ENCODE data around the gene CYB5R3. TPM values are rescaled to one million over a fixed set of nuclear protein-coding genes. Genes with fewer than 3 reads are reported as not detected.
"Not testable (repeated sequence)": the region's sequence is repeated elsewhere in the genome, so short reads cannot be mapped to it uniquely, and the experiment has no call there.

Gene CYB5R3
- total RNA-seq, 1 experiment from 2014 or later = 34.8 TPM

GRCh38 chr22:42678894-42679293 lies 29.7 kb upstream of the CYB5R3 start:
- DNase-seq (ENCODE audit: low read depth) = no peak

GRCh38 chr22:42677936-42678335 lies 28.7 kb upstream of the CYB5R3 start:
- not testable (repeated sequence) for DNase-seq (ENCODE audit: low read depth)

DNA sequence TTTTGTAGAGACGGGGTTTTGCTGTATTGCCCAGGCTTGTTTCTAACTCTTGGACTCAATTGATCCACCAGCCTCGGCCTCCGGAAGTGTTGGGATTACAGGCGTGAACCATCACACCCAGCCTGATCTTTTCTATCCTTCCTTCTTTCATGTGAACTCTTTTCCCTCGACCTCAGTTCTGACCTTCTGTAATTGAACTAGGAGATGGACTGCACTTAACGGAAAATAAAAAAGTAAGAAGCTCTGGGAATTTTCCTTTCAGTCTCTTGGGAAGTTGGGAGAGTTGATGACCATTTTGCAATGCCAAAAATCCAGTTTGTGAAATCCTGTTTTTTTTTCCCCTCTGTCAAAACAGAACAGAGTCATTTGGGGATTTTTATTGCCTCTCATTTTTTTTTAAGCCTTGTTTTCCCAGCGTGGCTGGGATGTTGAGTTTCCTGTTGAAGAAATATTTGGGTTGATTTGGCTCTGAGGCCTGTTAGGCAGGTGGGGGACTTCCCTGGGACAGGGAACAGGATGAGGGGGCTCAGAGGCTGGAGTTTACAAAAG lies 26.9 kb upstream of the CYB5R3 start:
- DNase-seq (ENCODE audit: low read depth) = no peak

GRCh38 chr22:42673898-42674401 lies 24.8 kb upstream of the CYB5R3 start:
- DNase-seq (ENCODE audit: low read depth) = no peak

- not testable (repeated sequence) for DNase-seq (ENCODE audit: low read depth)
Measured at GRCh38 chr22:42673071-42673470, 23.9 kb upstream of the CYB5R3 start.

- DNase-seq (ENCODE audit: low read depth) = no peak
Measured at GRCh38 chr22:42670921-42671709, 21.9 kb upstream of the CYB5R3 start.

- no peak for DNase-seq (ENCODE audit: low read depth)
Measured at GRCh38 chr22:42670046-42670445, 20.9 kb upstream of the CYB5R3 start.

DNA sequence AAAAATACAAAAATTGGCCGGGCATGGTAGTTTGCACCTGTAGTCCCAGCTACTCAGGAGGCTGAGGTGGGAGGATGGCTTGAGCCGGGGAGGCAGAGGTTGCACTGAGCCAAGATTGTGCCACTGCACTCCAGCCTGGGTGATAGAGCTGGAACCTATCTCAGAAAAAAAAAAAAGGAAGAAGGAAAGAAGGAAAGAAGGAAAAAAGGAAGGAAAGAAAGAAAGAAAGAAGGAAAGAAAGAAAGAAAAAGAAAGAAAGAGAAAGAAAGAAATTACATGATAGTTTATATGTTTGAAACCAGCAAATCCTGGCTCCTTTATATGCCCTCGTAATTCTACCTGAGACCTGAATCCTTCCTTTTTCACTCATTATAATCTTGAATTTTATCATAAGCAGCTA lies 17.2 kb upstream of the CYB5R3 start:
- not testable (repeated sequence) for DNase-seq (ENCODE audit: low read depth)

- no peak for DNase-seq (ENCODE audit: low read depth)
Measured at GRCh38 chr22:42664976-42665831, 16.0 kb upstream of the CYB5R3 start.

DNA sequence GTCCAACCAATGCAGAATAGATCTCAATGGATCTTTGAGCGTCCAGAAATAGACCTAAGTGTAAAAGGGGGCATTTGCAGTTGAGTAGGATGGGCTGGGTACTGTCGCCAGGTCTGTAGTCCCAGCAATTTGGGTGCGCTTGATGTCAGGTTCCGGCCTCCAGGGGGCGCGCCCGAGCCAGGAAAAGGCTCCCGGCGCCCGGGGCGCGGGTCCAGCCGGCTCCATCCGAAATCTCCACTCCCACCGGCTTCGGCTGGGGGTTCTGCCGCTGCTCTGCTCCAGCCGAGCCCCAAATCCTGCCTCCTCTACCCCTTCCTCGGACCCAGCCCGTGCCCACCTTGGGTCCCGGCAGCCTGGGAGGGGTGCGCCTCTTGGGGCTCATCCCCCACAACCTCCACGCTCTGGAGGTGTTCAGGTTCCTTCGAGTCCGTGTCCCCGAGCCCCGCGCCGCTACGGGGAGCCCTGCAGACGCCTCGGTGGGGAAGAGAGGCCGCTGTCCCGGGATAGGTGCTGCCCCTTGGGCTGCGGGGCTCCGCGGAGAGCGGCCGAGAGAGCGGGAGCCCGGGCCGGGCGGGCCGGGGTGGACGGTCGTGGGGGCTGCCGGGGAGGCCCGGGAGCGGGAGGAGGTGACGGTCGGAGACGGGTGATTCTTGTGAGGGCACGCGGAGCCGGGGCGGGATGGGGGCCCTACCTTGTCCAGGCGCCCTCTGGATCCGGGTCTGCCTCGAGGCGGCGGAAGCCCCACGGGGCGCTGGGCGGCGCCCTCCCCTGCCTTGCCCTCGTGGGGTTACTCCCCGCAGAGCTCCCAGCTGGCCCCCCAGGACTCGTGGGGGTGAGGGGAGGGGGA lies 13.0 kb upstream of the CYB5R3 start:
- peak; percentile 78 for DNase-seq (ENCODE audit: low read depth)

GRCh38 chr22:42656578-42656977 lies 7.4 kb upstream of the CYB5R3 start:
- no peak for DNase-seq (ENCODE audit: low read depth)

- no peak for DNase-seq (ENCODE audit: low read depth)
Measured at GRCh38 chr22:42655693-42656092, 6.5 kb upstream of the CYB5R3 start.

GRCh38 chr22:42654436-42655073 lies 5.4 kb upstream of the CYB5R3 start:
- no peak for DNase-seq (ENCODE audit: low read depth)

GRCh38 chr22:42653999-42654398 lies 4.8 kb upstream of the CYB5R3 start:
- DNase-seq (ENCODE audit: low read depth) = no peak

GRCh38 chr22:42651134-42651533 lies 1.9 kb upstream of the CYB5R3 start:
- peak; percentile 59 for DNase-seq (ENCODE audit: low read depth)

DNA sequence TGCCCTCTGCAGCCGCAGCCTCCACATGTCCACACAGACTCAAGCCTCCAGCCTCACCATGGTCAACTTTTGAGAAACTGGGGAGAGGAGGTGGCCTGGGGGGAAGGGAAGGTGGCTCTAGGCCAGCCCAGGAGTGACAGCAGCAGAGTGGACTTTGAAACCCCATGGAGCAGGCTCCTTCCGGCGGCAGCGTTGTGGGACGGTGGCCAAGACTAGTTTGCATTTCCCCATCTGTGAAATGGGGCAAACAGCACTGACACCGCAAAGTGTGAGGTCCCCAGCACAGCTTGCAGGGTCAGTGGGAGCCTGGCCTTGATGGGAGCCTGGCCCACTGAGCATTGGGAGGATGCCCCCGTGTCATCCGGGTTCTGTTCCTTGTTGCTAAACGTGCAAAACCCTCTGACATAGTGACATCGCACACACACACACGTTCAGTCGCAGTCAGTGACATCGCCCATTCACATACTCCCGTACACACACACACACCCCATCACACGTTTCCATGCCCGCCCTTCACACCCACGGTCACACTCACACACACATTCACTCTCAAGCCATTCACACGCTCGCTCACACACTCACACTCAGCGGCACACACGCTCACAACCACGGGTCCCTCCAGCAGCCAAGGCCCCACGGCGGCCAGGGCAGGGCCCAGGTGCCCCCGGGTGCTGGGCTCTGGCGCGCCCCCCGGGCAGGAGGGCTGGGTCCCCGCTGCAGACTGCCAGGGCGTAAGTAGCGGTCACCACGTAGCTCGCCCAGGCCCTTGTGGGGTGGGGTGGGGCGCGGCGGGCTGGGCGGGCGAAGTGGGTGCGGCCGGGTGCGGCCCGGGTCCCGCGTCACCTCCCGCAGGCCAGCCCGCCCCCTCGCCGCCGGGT lies 585 bp downstream of the CYB5R3 start:
- peak; percentile 64 for DNase-seq (ENCODE audit: low read depth)

DNA sequence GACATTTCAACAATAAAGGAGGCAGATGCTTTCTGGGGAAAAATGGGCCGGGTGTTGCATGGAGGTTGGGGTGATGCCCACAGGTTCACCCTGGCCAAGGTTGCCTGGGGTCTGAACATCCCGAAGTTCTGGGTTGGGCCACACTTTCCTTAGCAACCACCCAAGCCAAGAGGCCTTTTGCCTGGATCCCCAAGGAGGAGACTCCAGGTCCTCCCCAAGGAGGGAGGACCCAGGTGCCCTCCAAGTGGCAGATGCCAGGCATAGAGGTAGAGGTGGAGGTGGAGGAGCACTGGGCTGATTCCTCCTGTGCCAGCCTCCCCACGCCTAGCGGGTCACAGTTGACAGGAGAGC lies 1.2 kb downstream of the CYB5R3 start:
- DNase-seq (ENCODE audit: low read depth) = no peak

- peak; percentile 59 for DNase-seq (ENCODE audit: low read depth)
Measured at GRCh38 chr22:42646569-42647525, 2.3 kb downstream of the CYB5R3 start.

Measured in Daoy (cell line).